K562 (cell line): Measurements from ENCODE around the gene SMARCD2. TPM values are rescaled to one million over a fixed set of nuclear protein-coding genes. Genes with fewer than 3 reads are reported as not detected.

Experiments used
- ARID3A ChIP-seq: IDR thresholded peaks from 2 replicates; pipeline ENCODE4 v1.6.1; 2012; ENCODE audit warnings: low read depth, low read length, improper control_type of control experiment, borderline replicate concordance
- ATF7 ChIP-seq: fragments of 450-650 bp; IDR thresholded peaks from 2 replicates; pipeline ENCODE4 v1.7.1; 2014; ENCODE audit warnings: mild to moderate bottlenecking, moderate library complexity
- BRCA1 ChIP-seq, 2 experiments: fragments of 450-650 bp in 1 of 2; sonication (generic) in 1 of 2; formaldehyde crosslinking in 1 of 2; IDR thresholded peaks; 2 replicates each; pipeline versions ENCODE4 v1.5.0 to v1.6.1; 2017 to 2020; ENCODE audit warnings: mild to moderate bottlenecking in 1 of 2, missing genetic modification reagents in 1 of 2
- E4F1 ChIP-seq: fragments of 250-450 bp; sonication (Bioruptor Pico); IDR thresholded peaks from 2 replicates; pipeline ENCODE4 v1.5.0; 2021; ENCODE audit warnings: mild to moderate bottlenecking, borderline replicate concordance
- GABPB1 ChIP-seq: sonication (generic); formaldehyde crosslinking; IDR thresholded peaks from 2 replicates; pipeline ENCODE4 v1.8.0; 2022; ENCODE audit warnings: mild to moderate bottlenecking, missing genetic modification reagents
- HDAC1 ChIP-seq, 2 experiments: fragments of 450-650 bp; IDR thresholded peaks; 2 replicates each; pipeline ENCODE4 v1.6.1; 2016 to 2017; ENCODE audit warnings: inconsistent platforms in 1 of 2, mild to moderate bottlenecking in 1 of 2, moderate library complexity in 1 of 2
- HIVEP1 ChIP-seq: fragments of 250-450 bp; sonication (Bioruptor Pico); IDR thresholded peaks from 2 replicates; pipeline ENCODE4 v1.4.0; 2020; ENCODE audit warnings: mild to moderate bottlenecking
- PHF21A ChIP-seq: fragments of 450-650 bp; IDR thresholded peaks from 2 replicates; pipeline ENCODE4 v1.6.1; 2017; ENCODE audit warnings: low read depth, borderline replicate concordance
- POU5F1 ChIP-seq: fragments of 150-350 bp; IDR thresholded peaks from 2 replicates; pipeline ENCODE4 v1.6.1; 2014; ENCODE audit warnings: borderline replicate concordance, low read length, low read depth, mild to moderate bottlenecking; ENCODE audit not compliant: partially characterized antibody
- SIX5 ChIP-seq, 2 experiments: IDR thresholded peaks; 2 replicates each; pipeline ENCODE4 v1.6.1; 2011; ENCODE audit warnings: low read length in 2 of 2, borderline replicate concordance in 1 of 2, low read depth in 1 of 2, mild to moderate bottlenecking in 1 of 2, moderate library complexity in 1 of 2; ENCODE audit not compliant: insufficient read depth in 1 of 2
- SRF ChIP-seq, 2 experiments: fragments of 250-450, 450-650 bp in 1 of 2; sonication (Bioruptor Pico) in 1 of 2; sonication (generic) in 1 of 2; formaldehyde crosslinking; IDR thresholded peaks; 2 replicates each; pipeline versions ENCODE4 v1.5.0 to v1.5.1; 2020 to 2022; ENCODE audit warnings: mild to moderate bottlenecking in 1 of 2, missing genetic modification reagents in 1 of 2
- VEZF1 ChIP-seq: fragments of 200-800 bp; sonication (Bioruptor generic); IDR thresholded peaks from 2 replicates; pipeline ENCODE4 v1.6.1; 2017; ENCODE audit warnings: missing genetic modification characterization, missing compliant biosample characterization
- ZNF583 ChIP-seq: fragments of 250-450 bp; sonication (Bioruptor Pico); IDR thresholded peaks from 2 replicates; pipeline ENCODE4 v1.4.0; 2020
- ZNF778 ChIP-seq: fragments of 450-650 bp; formaldehyde crosslinking; IDR thresholded peaks from 2 replicates; pipeline ENCODE4 v1.4.0; 2020; ENCODE audit warnings: mild to moderate bottlenecking, moderate library complexity
- polyA plus RNA-seq, 8 experiments: library from polyadenylated mRNA; depleted of rRNA in 4 of 8; stranded (reverse) in 5 of 8; unstranded in 3 of 8; fragments of >200 nt; fragmentation: Nextera tagmentation in 2 of 8; fragmentation: Illumina TruSeq in 1 of 8; extraction: Ambion mirVana in 2 of 8; extraction: Trizol in 1 of 8; gene quantifications; 2 replicates each; pipeline versions ENCODE4 v1.2.1 to v1.2.3, GENCODE V29; 2011 to 2014; ENCODE audit warnings: inconsistent platforms in 1 of 8, missing spikeins in 1 of 8
- total RNA-seq, 7 experiments: library from RNA; depleted of rRNA in 6 of 7; stranded (reverse); fragments of >200 nt in 6 of 7; fragmentation: Illumina TruSeq in 2 of 7; extraction: Trizol in 2 of 7; gene quantifications; 2 replicates each; pipeline versions ENCODE4 v1.2.1 to v1.2.3, GENCODE V29; 2011 to 2021; ENCODE audit warnings: low replicate concordance in 1 of 7
- TF ChIP-seq, protein P1 (sequence below): fragments of 450-650 bp; IDR thresholded peaks from 2 replicates; pipeline ENCODE4 v1.6.1; 2016
- TF ChIP-seq, protein P2 (sequence below): fragments of 250-450 bp; sonication (Bioruptor Pico); IDR thresholded peaks from 2 replicates; pipeline ENCODE4 v1.8.0; 2022; ENCODE audit warnings: moderate library complexity, mild to moderate bottlenecking, inconsistent platforms
- TF ChIP-seq, protein P3 (sequence below), 2 experiments: fragments of 450-650 bp in 1 of 2; sonication (generic) in 1 of 2; formaldehyde crosslinking; conservative IDR thresholded peaks; 2 replicates each; pipeline versions ENCODE4 v1.4.0 to v1.8.1; 2020 to 2022; ENCODE audit warnings: mild to moderate bottlenecking in 1 of 2, missing genetic modification reagents in 1 of 2

The SMARCD2 gene
- total and polyA plus RNA-seq, 9 of the 15 experiments (the other 6 are each of a cell fraction or from before 2014, with no cell fraction given), result 1.7 to 114 (median 90.3) TPM

GRCh38 chr17:63827002-63827800 lies 15.3 kb downstream of the SMARCD2 start, which contains the start of the genes FTSJ3 and PSMC5 (continued):
- TF ChIP-seq POU5F1 (no peak), ARID3A (no peak), ATF7 (peak; percentile 69), HDAC1 (IDR thresholded peaks at IDR 0.05) (peak in 1 of 2 experiments; percentile 89; a peak in 2 of 4 replicates), HIVEP1 (CRISPR knock-in tag) (no peak), ZNF583 (CRISPR knock-in tag) (no peak), E4F1 (CRISPR knock-in tag) (no peak), GABPB1 (CRISPR knock-in tag) (peak; percentile 96), SRF (CRISPR knock-in tag; IDR thresholded peaks at IDR 0.05) (peak in 1 of 2 experiments; percentile 59; a peak in 1 of 4 replicates), PHF21A (no peak), VEZF1 (CRISPR knock-in tag) (peak; percentile 35; the same call in 1 of the 2 replicates), BRCA1 (IDR thresholded peaks at IDR 0.05) (no peak), BRCA1 (CRISPR knock-in tag; IDR thresholded peaks at IDR 0.05) (no peak), ZNF778 (CRISPR knock-in tag) (no peak), SIX5 (IDR thresholded peaks at IDR 0.05; ENCODE audit: borderline replicate concordance in 1 of 2, insufficient read depth in 1 of 2, low read depth in 1 of 2, low read length in 2 of 2) (peak; percentile 82 to 84)
- TF ChIP-seq, protein P1, sequence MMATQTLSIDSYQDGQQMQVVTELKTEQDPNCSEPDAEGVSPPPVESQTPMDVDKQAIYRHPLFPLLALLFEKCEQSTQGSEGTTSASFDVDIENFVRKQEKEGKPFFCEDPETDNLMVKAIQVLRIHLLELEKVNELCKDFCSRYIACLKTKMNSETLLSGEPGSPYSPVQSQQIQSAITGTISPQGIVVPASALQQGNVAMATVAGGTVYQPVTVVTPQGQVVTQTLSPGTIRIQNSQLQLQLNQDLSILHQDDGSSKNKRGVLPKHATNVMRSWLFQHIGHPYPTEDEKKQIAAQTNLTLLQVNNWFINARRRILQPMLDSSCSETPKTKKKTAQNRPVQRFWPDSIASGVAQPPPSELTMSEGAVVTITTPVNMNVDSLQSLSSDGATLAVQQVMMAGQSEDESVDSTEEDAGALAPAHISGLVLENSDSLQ, result peak; percentile 73
- TF ChIP-seq, protein P2, sequence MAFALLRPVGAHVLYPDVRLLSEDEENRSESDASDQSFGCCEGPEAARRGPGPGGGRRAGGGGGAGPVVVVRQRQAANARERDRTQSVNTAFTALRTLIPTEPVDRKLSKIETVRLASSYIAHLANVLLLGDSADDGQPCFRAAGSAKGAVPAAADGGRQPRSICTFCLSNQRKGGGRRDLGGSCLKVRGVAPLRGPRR (CRISPR knock-in tag), result 0 out of 2 replicates have a peak, but pooled peaks have one; percentile 26
- TF ChIP-seq, protein P3, sequence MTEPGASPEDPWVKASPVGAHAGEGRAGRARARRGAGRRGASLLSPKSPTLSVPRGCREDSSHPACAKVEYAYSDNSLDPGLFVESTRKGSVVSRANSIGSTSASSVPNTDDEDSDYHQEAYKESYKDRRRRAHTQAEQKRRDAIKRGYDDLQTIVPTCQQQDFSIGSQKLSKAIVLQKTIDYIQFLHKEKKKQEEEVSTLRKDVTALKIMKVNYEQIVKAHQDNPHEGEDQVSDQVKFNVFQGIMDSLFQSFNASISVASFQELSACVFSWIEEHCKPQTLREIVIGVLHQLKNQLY (CRISPR knock-in tag; conservative IDR thresholded peaks at IDR 0.05), result peak in 1 of 2 experiments; percentile 70; a peak in 1 of 4 replicates
